Stimulated activated effector memory CD8-positive, alpha-beta T cell treated with anti-CD3 and anti-CD28 coated beads, Interleukin-12 subunit alpha, Interleukin-12 subunit beta, amount 100 ng/mL, for 72 hours (primary cell): ENCODE measurements around the gene LEUTX.
A peak's percentile ranks its signal among the peaks of the same experiment; 100 is the strongest.

ENCODE experiments used
- ATAC-seq: fragments of 150-1000 bp; cut with Tn5 transposase; 2 replicates; pipeline ENCODE4 v1.10.0; 2021
- DNase-seq, 2 donors: peaks; one replicate each; pipeline ENCODE4 v3.0.0; 2021 to 2022; ENCODE audit warnings: low spot score in 2 of 2
- H3K27ac Mint-ChIP-seq: one replicate; pipeline ENCODE4 v1.8.0; 2022; ENCODE audit warnings: mild to moderate bottlenecking, mixed read lengths
- H3K36me3 Mint-ChIP-seq: one replicate; pipeline ENCODE4 v1.8.0; 2022; ENCODE audit warnings: mild to moderate bottlenecking, mixed read lengths
- H3K4me1 Mint-ChIP-seq: one replicate; pipeline ENCODE4 v1.8.0; 2022; ENCODE audit warnings: mixed read lengths
- H3K4me3 Mint-ChIP-seq: one replicate; pipeline ENCODE4 v1.8.0; 2022; ENCODE audit warnings: mild to moderate bottlenecking, mixed read lengths
- H3K9me3 Mint-ChIP-seq: one replicate; pipeline ENCODE4 v1.8.0; 2022; ENCODE audit warnings: mixed read lengths

Gene LEUTX, protein sequence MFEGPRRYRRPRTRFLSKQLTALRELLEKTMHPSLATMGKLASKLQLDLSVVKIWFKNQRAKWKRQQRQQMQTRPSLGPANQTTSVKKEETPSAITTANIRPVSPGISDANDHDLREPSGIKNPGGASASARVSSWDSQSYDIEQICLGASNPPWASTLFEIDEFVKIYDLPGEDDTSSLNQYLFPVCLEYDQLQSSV

DNA sequence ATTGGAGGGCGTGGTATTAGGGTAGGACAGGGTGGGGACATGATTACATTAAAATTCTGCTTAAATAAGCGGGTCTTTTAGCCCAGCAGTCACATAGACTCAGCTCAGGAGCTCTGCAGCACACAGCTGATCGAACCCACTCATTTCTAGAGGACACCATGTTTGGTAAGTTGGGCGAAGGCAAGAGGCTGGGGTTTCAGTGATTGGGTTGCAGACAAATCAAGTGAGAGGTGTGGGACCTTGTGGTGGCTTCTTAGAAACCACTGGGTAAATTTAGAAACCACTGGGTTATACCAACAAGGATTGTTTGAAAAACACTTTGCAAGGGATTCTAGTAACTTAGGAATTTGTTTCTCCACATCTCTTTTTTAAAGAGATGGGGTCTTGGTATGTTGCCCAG, at the start of gene LEUTX:
Gene LEUTX (plus strand): TSS at position 92 of the 400 bp plus-strand sequence. CDS start 67 bp downstream, at position 159.
- DNase-seq: peak in 1 of 2 donors; percentile 65
- no peak within 1 kb of the TSS for H3K27ac Mint-ChIP-seq
- H3K4me1 Mint-ChIP-seq: peaks cover 5% of the 10 kb centered on the region
- no peak within 1 kb of the TSS for H3K4me3 Mint-ChIP-seq
- H3K36me3 Mint-ChIP-seq: no peaks in the 10 kb centered on the region
- ATAC-seq: peak; percentile 94
- no peaks in the 10 kb centered on the region for H3K9me3 Mint-ChIP-seq

DNA sequence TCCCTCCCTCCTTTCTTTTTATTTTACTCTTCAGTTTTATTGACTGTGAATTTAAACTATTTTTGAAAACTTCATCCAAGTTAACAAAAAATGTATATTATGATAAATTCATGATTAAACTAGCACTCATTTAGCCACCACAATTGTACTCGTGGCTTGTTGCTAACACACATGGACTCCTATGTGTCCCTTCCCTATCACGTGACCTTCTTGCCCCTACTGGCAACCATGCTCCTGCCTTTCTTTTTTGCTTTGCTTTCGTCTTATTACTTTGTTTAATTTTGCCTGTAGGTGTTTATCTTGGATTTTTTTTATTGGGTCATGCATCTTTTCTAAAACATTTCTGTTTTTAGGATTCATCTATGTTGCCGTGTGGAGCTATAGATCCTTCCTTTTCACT, 49.1 kb upstream of the LEUTX start:
- Mint-ChIP-seq H3K4me1 (no peaks in the 10 kb centered on the region), H3K27ac (no peak overlapping the region), H3K4me3 (no peak overlapping the region), H3K36me3 (no peaks in the 10 kb centered on the region), H3K9me3 (no peaks in the 10 kb centered on the region)
- no peak for DNase-seq
- no peak for ATAC-seq

DNA sequence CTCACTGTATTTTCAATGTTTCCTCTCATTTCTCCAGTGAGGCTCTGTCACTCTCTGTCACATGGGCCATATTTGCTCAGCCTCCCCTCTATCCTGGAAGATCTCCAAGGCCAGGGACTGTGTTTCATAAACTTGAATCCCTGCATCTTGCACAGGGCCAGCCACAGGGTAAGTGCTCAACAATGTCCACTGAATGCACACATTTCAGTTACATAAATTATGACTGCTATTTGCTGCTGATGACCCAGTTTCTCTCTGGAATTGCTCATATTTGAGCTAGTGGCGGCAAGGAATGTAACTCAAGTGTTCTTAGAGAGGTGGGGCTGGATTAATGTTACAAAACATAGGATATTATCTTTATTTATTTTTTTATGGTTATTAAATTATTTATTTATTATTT, 47.0 kb upstream of the LEUTX start:
- Mint-ChIP-seq H3K4me1 (peaks cover 6% of the 10 kb centered on the region), H3K4me3 (no peak overlapping the region), H3K36me3 (no peaks in the 10 kb centered on the region), H3K9me3 (no peaks in the 10 kb centered on the region), H3K27ac (no peak overlapping the region)
- no peak for DNase-seq
- no peak for ATAC-seq

DNA sequence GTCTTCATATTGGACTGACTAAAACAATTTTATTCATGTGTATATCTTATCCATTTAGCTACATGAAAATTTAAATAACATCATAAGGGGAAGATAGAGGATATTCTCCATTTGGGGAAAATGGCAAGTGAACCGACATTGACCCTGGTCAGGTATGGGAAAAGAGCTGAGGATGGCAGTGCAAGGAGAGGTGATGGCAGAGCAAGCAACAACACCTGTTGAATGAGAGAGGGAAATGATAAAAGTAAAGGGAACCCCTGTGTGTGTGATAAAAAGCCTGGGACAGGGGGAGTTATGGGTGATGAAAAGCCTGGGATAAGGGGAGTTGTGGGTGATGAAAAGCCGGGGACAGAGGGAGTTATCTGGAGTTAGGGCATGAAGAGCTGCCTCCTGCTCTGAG, 44.8 kb upstream of the LEUTX start:
- no peak for ATAC-seq
- Mint-ChIP-seq H3K9me3 (no peaks in the 10 kb centered on the region), H3K27ac (no peak overlapping the region), H3K4me1 (peaks cover 6% of the 10 kb centered on the region), H3K36me3 (no peaks in the 10 kb centered on the region), H3K4me3 (no peak overlapping the region)
- DNase-seq: no peak

DNA sequence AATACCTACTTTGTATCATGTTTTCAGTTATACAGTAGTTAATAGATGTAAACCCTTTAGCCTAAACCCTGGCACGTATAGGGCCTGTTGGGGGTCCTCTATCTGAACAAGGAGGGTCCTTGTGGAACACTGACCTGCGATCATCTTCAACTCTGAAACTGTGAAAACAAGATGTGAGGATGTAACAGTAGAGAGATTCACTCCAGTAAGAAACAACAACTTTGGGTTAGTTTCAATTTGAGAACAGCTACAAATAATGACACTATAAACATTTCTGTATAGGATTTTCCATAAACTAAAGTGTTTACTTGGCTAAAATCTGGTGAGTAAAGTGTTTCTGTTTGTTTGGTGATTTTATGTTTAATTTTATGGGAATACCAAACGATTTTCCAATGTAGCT, 43.0 kb upstream of the LEUTX start:
- ATAC-seq: no peak
- Mint-ChIP-seq H3K4me3 (no peak overlapping the region), H3K4me1 (peaks cover 13% of the 10 kb centered on the region), H3K36me3 (no peaks in the 10 kb centered on the region), H3K9me3 (no peaks in the 10 kb centered on the region), H3K27ac (peak overlapping the region; percentile 30)
- DNase-seq: no peak

DNA sequence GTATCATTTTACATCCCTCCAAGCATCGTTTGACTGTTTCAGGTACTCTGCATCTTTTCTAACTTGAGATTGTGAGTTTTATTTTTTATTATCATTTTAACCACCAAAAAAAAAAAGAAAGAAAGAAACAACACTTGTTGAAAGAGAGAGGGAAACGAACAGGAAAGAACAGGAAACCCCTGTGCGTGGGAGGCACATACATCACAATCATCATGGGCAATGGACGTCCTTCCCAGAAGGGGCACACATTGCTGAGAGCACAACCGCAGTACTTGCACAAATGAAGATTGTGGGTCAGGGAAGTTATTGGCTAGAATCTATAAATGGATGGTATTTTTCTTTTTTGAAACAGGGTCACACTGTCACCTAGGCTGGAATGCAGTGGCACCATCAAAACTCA, 42.6 kb upstream of the LEUTX start:
- H3K36me3 Mint-ChIP-seq: no peaks in the 10 kb centered on the region
- ATAC-seq (no peak), DNase-seq (no peak)
- H3K4me3 Mint-ChIP-seq: no peak overlapping the region
- H3K4me1 Mint-ChIP-seq: peaks cover 13% of the 10 kb centered on the region
- peak overlapping the region; percentile 30 for H3K27ac Mint-ChIP-seq
- no peaks in the 10 kb centered on the region for H3K9me3 Mint-ChIP-seq

DNA sequence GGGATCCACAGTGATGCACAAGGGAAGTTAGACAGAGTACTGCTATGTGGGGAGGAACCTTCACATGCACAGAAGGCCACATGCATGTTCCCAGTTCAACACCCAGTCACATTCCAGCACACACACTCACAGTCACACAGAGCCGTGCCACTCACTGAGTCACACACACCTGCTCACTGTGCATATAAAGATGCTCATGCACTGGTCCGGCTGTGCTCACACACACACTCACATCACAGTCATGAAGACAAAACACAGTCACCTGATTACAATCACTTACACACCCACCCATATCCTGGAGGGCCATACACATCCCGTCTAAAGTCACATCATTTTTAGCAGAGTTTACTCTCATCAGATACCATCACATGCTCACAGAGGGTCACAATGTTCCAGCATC, 41.3 kb upstream of the LEUTX start:
- H3K27ac Mint-ChIP-seq: no peak overlapping the region
- H3K36me3 Mint-ChIP-seq: no peaks in the 10 kb centered on the region
- ATAC-seq: peak; percentile 54

DNA sequence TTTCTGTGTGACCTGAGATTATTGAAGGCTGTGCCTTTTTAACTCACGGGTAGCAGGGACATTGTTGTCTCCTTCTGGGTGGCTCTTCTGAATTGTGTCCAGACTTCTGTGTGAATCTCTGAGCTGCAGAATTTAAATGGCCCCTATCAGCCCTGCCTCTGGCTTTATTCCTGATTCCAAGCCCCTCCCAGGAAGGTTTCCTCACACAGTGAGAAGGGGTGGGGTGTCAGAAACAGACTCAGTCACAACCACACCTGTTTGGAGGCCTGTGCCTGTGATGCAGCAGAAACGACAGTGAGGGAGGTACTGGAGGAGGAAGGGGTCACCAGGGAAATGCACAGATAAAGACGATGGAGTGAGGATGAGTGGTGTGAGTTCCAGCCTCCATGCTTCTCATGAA, 40.8 kb upstream of the LEUTX start, which contains the start of gene CLC:
Gene CLC (minus strand): TSS at position 139 of the 400 bp plus-strand sequence. CDS start 77 bp downstream, at position 62.
- H3K4me3 Mint-ChIP-seq: no peak within 1 kb of the TSS
- no peak for DNase-seq
- no peaks in the 10 kb centered on the region for H3K9me3 Mint-ChIP-seq
- H3K4me1 Mint-ChIP-seq: peaks cover 13% of the 10 kb centered on the region
- H3K36me3 Mint-ChIP-seq: no peaks in the 10 kb centered on the region
- ATAC-seq: no peak
- H3K27ac Mint-ChIP-seq: no peak within 1 kb of the TSS

More for the DNA sequence above, 41.3 kb upstream of the LEUTX start:
- DNase-seq: no peak
- Mint-ChIP-seq H3K9me3 (no peaks in the 10 kb centered on the region), H3K4me1 (peaks cover 13% of the 10 kb centered on the region), H3K4me3 (no peak overlapping the region)

DNA sequence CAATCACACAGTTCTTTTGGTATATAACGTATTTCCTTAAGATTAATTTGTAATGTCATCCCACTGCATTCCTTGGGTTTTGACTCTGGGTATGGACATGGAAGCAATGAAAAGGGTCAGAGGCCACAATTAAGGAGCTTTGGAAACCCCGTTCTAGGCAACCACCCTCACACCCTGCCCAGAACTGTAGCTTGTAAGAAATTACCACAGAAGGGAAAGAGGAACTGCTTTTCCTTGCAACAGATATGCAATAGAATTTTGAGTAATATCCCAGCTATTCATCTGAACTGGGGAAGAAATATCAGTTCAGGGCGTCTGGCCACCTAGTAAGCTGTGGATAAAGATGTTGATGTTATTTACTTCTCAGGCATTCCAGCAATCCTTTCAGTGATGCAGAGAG, 39.8 kb upstream of the LEUTX start:
- Mint-ChIP-seq H3K4me3 (no peak overlapping the region), H3K4me1 (peaks cover 13% of the 10 kb centered on the region), H3K9me3 (no peaks in the 10 kb centered on the region), H3K36me3 (no peaks in the 10 kb centered on the region), H3K27ac (no peak overlapping the region)
- no peak for DNase-seq
- ATAC-seq: no peak

DNA sequence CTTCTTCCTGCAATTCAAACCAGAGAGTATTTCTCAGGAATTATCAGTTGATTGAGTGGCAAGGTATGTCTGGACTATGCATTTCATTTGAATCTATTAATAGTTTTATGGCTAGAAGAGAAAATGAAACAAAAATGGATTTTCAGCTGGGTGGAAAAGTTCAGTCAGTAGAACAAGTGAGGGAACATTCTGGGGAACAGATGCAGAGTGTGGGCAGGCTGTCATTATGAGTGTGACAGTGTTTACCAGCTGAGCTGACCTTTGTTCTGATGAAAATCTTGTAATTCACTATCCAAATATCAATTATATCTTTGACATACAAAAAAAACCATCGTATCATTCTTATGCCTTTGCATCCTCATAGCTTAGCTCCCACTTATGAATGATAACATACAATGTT, 38.3 kb upstream of the LEUTX start:
- Mint-ChIP-seq H3K36me3 (no peaks in the 10 kb centered on the region), H3K4me3 (peak overlapping the region; percentile 30), H3K9me3 (no peaks in the 10 kb centered on the region), H3K27ac (no peak overlapping the region), H3K4me1 (peaks cover 13% of the 10 kb centered on the region)
- DNase-seq (no peak), ATAC-seq (peak; percentile 65)

DNA sequence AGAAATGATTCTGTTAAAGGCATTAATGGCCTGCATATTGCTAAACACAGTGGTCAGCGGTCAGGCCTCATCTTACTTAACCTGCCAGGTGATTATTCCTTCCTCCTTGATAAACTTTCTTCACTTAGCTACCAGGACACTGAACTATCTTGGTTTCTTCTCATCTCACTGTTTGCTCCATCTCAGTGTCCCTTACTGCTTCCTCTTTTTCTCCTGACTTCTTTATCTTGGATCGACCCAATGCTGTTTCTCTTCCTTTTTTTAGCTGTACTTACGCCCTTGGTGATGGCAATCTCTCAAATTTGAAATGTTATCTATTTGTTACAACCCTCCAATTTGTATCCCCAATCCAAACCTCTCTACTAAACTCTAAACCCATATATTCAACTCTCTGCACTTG, 33.0 kb upstream of the LEUTX start:
- Mint-ChIP-seq H3K9me3 (no peaks in the 10 kb centered on the region), H3K27ac (no peak overlapping the region)
- no peak for ATAC-seq

DNA sequence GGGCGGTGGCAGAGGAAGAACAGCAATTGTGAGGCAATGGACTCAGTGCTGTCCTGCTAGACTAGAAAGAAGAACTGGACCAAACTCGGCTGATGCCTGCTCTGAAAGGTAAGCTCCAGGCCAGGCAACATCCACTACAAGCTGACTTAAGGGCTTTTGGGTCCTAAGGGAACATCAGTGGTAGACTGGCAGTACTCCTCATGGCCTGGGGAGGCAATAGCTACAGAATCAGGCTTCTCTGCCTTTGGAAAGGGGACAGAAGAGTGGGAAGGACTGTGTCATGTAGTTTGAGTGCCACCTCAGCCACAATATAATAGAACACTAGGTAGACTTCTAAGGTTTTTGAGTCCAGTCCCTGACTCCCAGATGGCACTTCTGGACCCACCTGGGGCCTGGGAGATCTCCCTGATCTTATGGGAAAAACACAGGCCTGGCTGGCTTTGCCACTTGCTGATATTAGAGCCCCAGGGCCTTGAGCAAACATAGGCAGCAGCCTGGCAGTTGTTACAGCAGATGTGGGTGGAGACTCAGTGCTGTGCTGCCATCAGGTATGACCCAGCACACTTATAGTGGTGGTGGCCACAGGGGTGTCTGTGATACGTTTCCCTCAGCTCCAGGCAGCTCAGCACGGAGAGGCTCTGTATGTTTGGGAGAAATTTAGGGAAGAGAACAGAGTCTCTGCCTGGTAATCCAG, 31.7 kb upstream of the LEUTX start:
- no peak overlapping the region for H3K4me3 Mint-ChIP-seq
- no peaks in the 10 kb centered on the region for H3K36me3 Mint-ChIP-seq
- ATAC-seq (no peak), DNase-seq (no peak)
- no peak overlapping the region for H3K27ac Mint-ChIP-seq
- H3K9me3 Mint-ChIP-seq: no peaks in the 10 kb centered on the region
- H3K4me1 Mint-ChIP-seq: no peaks in the 10 kb centered on the region

More for the DNA sequence above, 33.0 kb upstream of the LEUTX start:
- Mint-ChIP-seq H3K4me3 (no peak overlapping the region), H3K4me1 (no peaks in the 10 kb centered on the region), H3K36me3 (no peaks in the 10 kb centered on the region)
- DNase-seq: no peak

DNA sequence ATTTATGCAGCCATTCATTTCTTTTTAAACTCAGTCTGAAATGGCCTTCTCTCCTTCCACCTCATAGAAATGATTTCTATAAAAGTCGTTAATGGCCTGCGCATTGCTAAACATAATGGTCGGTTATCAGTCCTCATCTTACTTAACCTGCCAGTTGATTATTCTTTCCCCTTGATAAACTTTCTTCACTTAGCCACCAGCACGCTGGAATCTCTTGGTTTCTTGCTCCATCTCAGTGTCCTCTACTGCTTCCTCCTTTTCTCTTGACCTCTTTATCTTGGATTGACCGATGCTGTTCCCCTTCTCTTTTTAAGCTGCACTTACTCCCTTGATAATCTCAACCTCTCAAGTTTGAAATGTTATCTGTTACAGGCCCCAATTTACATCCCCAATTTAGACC, 28.7 kb upstream of the LEUTX start:
- DNase-seq (no peak), ATAC-seq (no peak)
- Mint-ChIP-seq H3K27ac (no peak overlapping the region), H3K4me1 (no peaks in the 10 kb centered on the region), H3K9me3 (no peaks in the 10 kb centered on the region), H3K36me3 (no peaks in the 10 kb centered on the region), H3K4me3 (no peak overlapping the region)

DNA sequence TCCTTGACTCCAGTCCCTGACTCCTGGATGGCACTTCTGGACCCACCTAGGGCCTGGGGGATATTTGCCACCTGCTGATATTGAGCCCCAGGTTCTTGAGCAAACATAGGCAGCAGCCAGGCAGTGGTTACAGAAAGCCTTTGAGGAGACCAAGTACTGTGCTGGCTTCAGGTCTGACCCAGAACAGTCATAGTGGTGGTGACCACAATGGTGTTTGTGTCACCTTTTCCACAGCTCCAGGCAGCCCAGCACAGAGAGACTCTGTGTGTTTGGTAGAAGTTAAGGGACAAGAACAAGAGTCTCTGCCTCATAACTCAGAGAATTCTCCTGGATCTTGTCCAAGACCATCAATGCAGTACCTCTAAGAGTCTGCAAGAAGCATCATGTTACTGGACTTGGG, 26.3 kb upstream of the LEUTX start:
- Mint-ChIP-seq H3K9me3 (no peaks in the 10 kb centered on the region), H3K4me1 (no peaks in the 10 kb centered on the region), H3K4me3 (no peak overlapping the region), H3K27ac (no peak overlapping the region), H3K36me3 (no peaks in the 10 kb centered on the region)
- DNase-seq (no peak), ATAC-seq (peak; percentile 95)

DNA sequence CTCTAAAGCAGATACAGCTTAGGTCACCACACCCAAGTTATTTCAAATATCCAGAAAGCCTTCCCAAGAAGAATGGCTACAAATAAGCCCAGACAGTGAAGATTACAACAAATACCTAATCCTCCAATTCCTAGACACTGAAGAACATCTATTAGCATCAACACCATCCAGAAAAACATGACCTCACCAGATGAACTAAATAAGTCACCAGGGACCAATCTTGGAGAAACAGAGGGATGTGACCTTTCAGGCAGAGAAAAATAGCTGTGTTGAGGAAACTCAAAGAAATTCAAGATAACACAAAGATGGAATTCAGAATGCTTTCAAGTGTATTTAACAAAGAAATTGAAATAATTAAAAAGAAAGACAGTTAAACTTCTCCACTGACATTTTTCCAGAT, 25.9 kb upstream of the LEUTX start:
- H3K4me1 Mint-ChIP-seq: no peaks in the 10 kb centered on the region
- no peak for ATAC-seq
- H3K36me3 Mint-ChIP-seq: no peaks in the 10 kb centered on the region

DNA sequence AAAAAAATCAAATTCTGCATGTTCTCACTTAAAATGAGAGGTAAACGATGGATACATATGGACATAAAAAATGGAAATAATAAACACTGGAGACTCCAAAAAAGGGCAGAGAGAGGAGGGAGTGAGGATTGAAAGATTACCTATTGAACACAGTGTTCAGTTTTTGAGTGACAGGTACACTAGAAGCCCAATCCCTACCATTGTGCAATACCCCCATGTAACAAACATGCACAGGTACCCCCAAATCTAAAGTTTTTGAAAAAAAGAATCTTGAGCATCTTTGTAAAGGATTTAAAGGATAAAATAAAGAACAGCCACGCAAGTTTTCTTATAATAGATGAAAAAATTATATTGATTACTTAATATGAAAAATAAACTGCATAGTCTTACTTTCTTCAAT, 24.1 kb upstream of the LEUTX start:
- Mint-ChIP-seq H3K27ac (no peak overlapping the region), H3K9me3 (no peaks in the 10 kb centered on the region), H3K4me1 (no peaks in the 10 kb centered on the region), H3K4me3 (no peak overlapping the region), H3K36me3 (no peaks in the 10 kb centered on the region)
- no peak for ATAC-seq
- no peak for DNase-seq

More for the DNA sequence above, 25.9 kb upstream of the LEUTX start:
- Mint-ChIP-seq H3K27ac (no peak overlapping the region), H3K4me3 (no peak overlapping the region), H3K9me3 (no peaks in the 10 kb centered on the region)
- DNase-seq: no peak
